ENCODE measurements around the gene MAPK6.
"Not testable (repeated sequence)": the region's sequence is repeated elsewhere in the genome, so short reads cannot be mapped to it uniquely, and the experiment has no call there.

The MAPK6 gene

DNA sequence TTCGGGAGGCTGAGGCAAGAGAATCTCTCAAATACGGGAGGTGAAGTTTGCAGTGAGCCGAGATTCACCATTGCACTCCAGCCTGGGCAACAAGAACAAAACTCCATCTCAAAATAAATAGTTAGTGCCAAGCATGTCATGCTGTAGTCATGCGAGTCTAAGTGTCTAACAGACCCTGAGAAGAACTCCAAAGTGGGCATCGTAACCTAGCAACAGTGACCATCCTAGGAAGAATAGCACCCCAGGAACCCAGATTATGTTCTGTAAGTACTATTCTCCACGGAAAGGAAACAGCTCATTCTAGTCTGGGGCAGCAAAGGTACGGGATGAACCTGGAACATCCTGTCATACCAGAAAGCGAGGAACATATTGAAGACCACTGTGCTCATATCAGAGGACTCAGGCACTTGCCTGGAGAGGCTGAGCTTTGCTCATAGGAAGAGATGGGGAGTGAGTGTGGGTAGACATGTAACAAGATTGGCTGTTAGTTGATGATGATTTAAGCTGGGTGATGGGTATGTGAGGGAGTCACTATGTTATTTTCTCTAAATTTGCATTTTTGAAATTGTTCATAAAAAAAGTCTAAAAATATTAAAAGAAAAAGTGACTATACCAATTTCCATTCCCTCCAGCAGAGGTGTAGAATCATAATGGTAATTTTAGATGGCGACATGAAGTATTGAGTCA lies 61.8 kb downstream of the MAPK6 start:
- H3K27ac ChIP-seq (ENCODE audit: insufficient read depth, low read depth, low read length, poor library complexity, severe bottlenecking) = no peak overlapping the region
- H3K36me3 ChIP-seq (ENCODE audit: control insufficient read depth, insufficient read depth, low read length) = no peaks in the 10 kb centered on the region
- peaks cover 5% of the 10 kb centered on the region for H3K4me1 ChIP-seq (ENCODE audit: control insufficient read depth, insufficient read depth, low read length)
- H3K4me3 ChIP-seq (ENCODE audit: insufficient read depth, low read depth, low read length) = no peak overlapping the region
- no peaks in the 10 kb centered on the region for H3K9me3 ChIP-seq (ENCODE audit: control insufficient read depth, low read length)
- H3K27me3 ChIP-seq (ENCODE audit: control insufficient read depth, insufficient read depth, low read length, poor library complexity, severe bottlenecking) = no peaks in the 10 kb centered on the region
- 84 to 86% methylated on average over 8 of the region's 9 CpGs for WGBS, 2 experiments

DNA sequence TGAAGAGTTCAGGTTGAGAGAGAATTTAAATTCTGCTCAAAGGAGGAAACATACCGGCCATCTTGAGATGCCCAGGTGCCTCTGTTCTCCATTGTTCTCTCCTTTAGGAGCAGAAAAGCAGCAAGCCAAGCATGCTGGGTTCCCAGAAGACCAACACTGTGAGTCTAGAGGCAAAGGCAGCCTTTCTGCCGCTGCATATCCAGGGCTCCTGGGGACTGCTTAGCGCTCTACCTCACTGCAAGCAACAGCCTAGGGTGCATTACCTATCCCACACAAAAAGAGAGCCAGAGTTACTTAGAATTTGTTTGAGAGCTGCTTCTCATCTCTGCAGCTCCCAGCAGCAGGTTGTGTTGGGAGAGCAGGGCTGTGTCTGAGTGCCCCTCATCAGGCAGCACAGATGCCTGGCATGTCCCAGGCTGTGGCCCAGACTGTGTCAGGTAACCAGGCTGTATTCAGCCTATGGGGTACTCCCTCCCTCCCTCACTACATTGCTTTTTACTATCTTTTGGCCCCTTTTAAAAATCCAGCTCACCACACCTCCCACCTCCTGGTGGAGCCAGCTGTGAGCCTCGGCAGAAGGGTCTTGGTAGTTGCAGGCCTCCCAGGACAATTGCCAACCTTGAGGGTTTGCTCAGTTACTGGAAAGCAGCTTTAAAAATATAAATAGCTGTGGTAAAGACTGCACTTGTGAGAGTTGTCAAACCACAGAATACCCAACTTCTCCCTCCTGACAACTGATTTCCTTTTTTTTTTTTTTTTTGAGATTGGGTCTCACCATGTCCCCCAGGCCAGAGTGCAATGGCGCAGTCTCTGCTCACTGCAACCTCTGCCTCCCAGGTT lies 63.4 kb downstream of the MAPK6 start:
- Histone ChIP-seq H3K4me3 (ENCODE audit: insufficient read depth, low read depth, low read length) (no peak overlapping the region), H3K9me3 (ENCODE audit: control insufficient read depth, low read length) (no peaks in the 10 kb centered on the region), H3K36me3 (ENCODE audit: control insufficient read depth, insufficient read depth, low read length) (no peaks in the 10 kb centered on the region), H3K27ac (ENCODE audit: insufficient read depth, low read depth, low read length, poor library complexity, severe bottlenecking) (no peak overlapping the region), H3K27me3 (ENCODE audit: control insufficient read depth, insufficient read depth, low read length, poor library complexity, severe bottlenecking) (no peaks in the 10 kb centered on the region), H3K4me1 (ENCODE audit: control insufficient read depth, insufficient read depth, low read length) (peaks cover 5% of the 10 kb centered on the region)
- WGBS, 2 experiments = 75 to 76% methylated on average over 5 of the region's 5 CpGs

DNA sequence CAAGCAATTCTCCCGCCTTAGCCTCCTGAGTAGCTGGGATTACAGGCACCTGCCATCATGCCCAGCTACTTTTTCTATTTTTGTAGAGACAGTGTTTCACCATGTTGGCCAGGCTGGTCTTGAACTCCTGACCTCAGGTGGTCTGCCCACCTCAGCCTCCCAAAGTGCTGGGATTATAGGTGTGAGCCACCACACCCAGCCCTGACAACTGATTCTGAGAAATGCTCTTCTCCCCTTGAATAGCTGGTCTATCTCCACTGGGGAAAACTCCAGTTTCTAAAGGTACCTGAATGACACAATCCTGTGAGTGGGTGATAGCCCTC lies 64.0 kb downstream of the MAPK6 start:
- H3K27ac ChIP-seq (ENCODE audit: insufficient read depth, low read depth, low read length, poor library complexity, severe bottlenecking); H3K4me1 ChIP-seq (ENCODE audit: control insufficient read depth, insufficient read depth, low read length); H3K27me3 ChIP-seq (ENCODE audit: control insufficient read depth, insufficient read depth, low read length, poor library complexity, severe bottlenecking); H3K9me3 ChIP-seq (ENCODE audit: control insufficient read depth, low read length); H3K36me3 ChIP-seq (ENCODE audit: control insufficient read depth, insufficient read depth, low read length); H3K4me3 ChIP-seq (ENCODE audit: insufficient read depth, low read depth, low read length): not testable (repeated sequence)
- WGBS, 2 experiments = 93% methylated on average over 1 of the region's 1 CpG

DNA sequence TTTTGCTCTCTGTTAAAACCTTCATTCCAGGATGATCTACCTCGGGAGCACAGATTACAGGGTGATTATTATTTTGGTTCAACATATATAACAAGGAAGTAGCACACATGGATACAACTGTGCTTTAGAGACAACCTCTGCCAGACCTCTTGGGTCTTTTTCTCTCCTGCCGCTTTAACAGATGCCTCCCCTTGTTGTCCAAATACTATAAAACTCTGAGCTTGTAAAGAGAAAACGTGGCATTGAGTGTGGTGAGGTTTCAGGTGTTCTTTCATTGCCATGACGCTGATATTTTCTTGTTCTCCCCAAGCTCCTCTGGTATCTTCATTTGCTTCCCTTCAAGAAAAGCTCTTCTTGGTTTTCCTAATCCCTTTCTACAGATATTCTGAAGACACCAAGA lies 64.6 kb downstream of the MAPK6 start:
- WGBS, 2 experiments = 86 to 91% methylated on average over 3 of the region's 4 CpGs

DNA sequence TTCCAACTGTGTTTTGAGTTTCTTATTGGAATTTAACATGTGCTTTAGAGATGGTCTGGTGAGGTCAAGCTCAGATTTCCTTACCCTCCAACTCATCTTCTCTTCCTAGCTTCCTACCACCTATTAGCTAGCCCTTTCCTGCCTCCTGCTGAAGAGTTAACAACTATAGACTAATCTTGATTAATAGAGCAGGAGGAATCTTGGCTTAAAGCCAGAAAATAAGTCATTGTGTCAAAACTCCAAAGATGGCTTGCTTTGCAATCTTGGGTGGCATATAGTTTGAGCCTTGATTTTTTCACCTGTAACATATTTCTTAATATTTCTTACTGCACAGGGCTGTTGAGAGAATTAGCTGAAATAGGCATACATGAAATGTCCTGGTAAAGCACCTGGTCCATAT lies 66.3 kb downstream of the MAPK6 start:
- no peaks in the 10 kb centered on the region for H3K9me3 ChIP-seq (ENCODE audit: control insufficient read depth, low read length)
- no peaks in the 10 kb centered on the region for H3K27me3 ChIP-seq (ENCODE audit: control insufficient read depth, insufficient read depth, low read length, poor library complexity, severe bottlenecking)
- H3K4me1 ChIP-seq (ENCODE audit: control insufficient read depth, insufficient read depth, low read length) = peaks cover 5% of the 10 kb centered on the region
- no peaks in the 10 kb centered on the region for H3K36me3 ChIP-seq (ENCODE audit: control insufficient read depth, insufficient read depth, low read length)
- H3K4me3 ChIP-seq (ENCODE audit: insufficient read depth, low read depth, low read length) = no peak overlapping the region
- no peak overlapping the region for H3K27ac ChIP-seq (ENCODE audit: insufficient read depth, low read depth, low read length, poor library complexity, severe bottlenecking)

More for the DNA sequence above, 64.6 kb downstream of the MAPK6 start:
- Histone ChIP-seq H3K27ac (ENCODE audit: insufficient read depth, low read depth, low read length, poor library complexity, severe bottlenecking) (no peak overlapping the region), H3K9me3 (ENCODE audit: control insufficient read depth, low read length) (no peaks in the 10 kb centered on the region), H3K4me3 (ENCODE audit: insufficient read depth, low read depth, low read length) (no peak overlapping the region), H3K4me1 (ENCODE audit: control insufficient read depth, insufficient read depth, low read length) (peaks cover 5% of the 10 kb centered on the region), H3K27me3 (ENCODE audit: control insufficient read depth, insufficient read depth, low read length, poor library complexity, severe bottlenecking) (no peaks in the 10 kb centered on the region), H3K36me3 (ENCODE audit: control insufficient read depth, insufficient read depth, low read length) (no peaks in the 10 kb centered on the region)

DNA sequence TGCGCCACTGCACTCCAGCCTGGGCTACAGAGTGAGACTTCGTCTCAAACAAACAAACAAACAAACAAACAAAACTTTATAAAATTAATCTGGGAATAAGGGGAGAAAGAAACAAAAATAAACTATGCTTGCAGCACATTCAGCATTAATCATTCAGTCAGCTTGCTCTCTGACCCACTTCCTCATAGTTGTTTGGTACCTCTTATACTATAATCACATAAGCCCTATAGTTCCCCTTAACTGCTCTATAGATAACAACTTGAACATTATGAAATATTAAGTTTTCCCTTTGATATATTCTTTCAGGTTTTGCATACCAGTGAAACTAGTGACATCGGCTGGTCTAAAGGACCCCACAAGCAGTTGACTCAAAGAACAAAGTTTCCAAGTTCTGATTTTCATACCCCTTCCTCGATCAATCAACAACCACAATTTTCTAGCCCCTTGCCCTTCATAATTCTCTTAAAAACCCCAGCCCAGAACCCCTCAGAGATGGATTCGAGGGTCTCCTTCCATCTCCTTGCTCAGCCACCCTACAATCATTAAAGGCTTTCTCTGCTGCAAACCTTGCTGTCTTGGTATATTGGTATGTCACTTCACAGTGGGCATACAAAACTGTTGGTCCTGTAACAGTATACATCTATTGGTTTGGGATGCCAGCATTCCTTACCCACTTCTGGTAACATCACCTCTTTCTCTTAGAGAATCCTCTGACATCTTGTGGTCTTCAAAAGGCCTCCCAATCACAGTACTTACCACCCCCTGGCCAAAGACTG lies 67.2 kb downstream of the MAPK6 start:
- peaks cover 5% of the 10 kb centered on the region for H3K4me1 ChIP-seq (ENCODE audit: control insufficient read depth, insufficient read depth, low read length)
- no peaks in the 10 kb centered on the region for H3K9me3 ChIP-seq (ENCODE audit: control insufficient read depth, low read length)
- no peaks in the 10 kb centered on the region for H3K27me3 ChIP-seq (ENCODE audit: control insufficient read depth, insufficient read depth, low read length, poor library complexity, severe bottlenecking)
- no peaks in the 10 kb centered on the region for H3K36me3 ChIP-seq (ENCODE audit: control insufficient read depth, insufficient read depth, low read length)
- no peak overlapping the region for H3K27ac ChIP-seq (ENCODE audit: insufficient read depth, low read depth, low read length, poor library complexity, severe bottlenecking)
- no peak overlapping the region for H3K4me3 ChIP-seq (ENCODE audit: insufficient read depth, low read depth, low read length)
- 92 to 94% methylated on average over 3 of the region's 5 CpGs for WGBS, 2 experiments

DNA sequence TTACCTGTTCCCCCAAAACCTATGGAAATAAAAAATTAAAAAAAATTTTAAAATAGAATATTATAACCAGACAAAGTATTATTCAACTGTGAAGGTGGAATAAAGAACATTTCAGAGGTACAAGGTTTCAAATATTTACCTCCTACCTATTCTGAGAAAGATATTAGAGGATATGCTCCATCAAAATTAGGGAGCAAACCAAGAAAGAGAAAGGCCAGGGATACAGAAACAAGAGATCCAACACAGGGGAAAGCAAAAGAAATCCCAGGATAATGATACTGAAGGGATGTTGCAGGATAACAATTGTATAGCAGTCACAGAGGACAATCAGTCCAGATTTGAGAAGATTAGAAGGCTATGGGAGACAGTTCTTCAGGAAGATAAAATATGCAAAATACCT lies 71.2 kb downstream of the MAPK6 start:
- Histone ChIP-seq H3K36me3 (ENCODE audit: control insufficient read depth, insufficient read depth, low read length) (no peaks in the 10 kb centered on the region), H3K27me3 (ENCODE audit: control insufficient read depth, insufficient read depth, low read length, poor library complexity, severe bottlenecking) (no peaks in the 10 kb centered on the region), H3K4me3 (ENCODE audit: insufficient read depth, low read depth, low read length) (no peak overlapping the region)

DNA sequence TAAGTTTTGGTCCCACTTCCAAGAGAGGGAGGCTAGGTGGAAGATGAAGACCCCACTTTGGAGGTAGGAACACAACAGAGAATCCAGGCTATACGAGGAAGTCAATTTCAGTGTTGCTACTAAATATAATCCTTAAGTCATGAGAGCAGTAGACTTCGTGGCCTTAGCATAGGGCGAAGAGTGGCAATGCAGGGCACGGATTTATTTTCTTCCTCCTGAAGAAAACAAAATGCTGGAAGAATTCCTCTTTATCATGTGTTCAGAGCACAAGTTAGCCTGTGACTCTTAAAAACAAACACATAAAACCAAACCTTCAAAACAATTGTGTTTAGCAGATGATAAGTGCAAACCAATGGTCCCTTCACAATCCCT lies 74.1 kb downstream of the MAPK6 start:
- Histone ChIP-seq H3K4me3 (ENCODE audit: insufficient read depth, low read depth, low read length) (no peak overlapping the region), H3K9me3 (ENCODE audit: control insufficient read depth, low read length) (no peaks in the 10 kb centered on the region), H3K27ac (ENCODE audit: insufficient read depth, low read depth, low read length, poor library complexity, severe bottlenecking) (no peak overlapping the region), H3K4me1 (ENCODE audit: control insufficient read depth, insufficient read depth, low read length) (no peaks in the 10 kb centered on the region), H3K27me3 (ENCODE audit: control insufficient read depth, insufficient read depth, low read length, poor library complexity, severe bottlenecking) (no peaks in the 10 kb centered on the region), H3K36me3 (ENCODE audit: control insufficient read depth, insufficient read depth, low read length) (no peaks in the 10 kb centered on the region)
- WGBS, 2 experiments = 93 to 95% methylated on average over 4 of the region's 4 CpGs

More for the DNA sequence above, 71.2 kb downstream of the MAPK6 start:
- no peak overlapping the region for H3K27ac ChIP-seq (ENCODE audit: insufficient read depth, low read depth, low read length, poor library complexity, severe bottlenecking)
- no peaks in the 10 kb centered on the region for H3K4me1 ChIP-seq (ENCODE audit: control insufficient read depth, insufficient read depth, low read length)
- no peaks in the 10 kb centered on the region for H3K9me3 ChIP-seq (ENCODE audit: control insufficient read depth, low read length)

DNA sequence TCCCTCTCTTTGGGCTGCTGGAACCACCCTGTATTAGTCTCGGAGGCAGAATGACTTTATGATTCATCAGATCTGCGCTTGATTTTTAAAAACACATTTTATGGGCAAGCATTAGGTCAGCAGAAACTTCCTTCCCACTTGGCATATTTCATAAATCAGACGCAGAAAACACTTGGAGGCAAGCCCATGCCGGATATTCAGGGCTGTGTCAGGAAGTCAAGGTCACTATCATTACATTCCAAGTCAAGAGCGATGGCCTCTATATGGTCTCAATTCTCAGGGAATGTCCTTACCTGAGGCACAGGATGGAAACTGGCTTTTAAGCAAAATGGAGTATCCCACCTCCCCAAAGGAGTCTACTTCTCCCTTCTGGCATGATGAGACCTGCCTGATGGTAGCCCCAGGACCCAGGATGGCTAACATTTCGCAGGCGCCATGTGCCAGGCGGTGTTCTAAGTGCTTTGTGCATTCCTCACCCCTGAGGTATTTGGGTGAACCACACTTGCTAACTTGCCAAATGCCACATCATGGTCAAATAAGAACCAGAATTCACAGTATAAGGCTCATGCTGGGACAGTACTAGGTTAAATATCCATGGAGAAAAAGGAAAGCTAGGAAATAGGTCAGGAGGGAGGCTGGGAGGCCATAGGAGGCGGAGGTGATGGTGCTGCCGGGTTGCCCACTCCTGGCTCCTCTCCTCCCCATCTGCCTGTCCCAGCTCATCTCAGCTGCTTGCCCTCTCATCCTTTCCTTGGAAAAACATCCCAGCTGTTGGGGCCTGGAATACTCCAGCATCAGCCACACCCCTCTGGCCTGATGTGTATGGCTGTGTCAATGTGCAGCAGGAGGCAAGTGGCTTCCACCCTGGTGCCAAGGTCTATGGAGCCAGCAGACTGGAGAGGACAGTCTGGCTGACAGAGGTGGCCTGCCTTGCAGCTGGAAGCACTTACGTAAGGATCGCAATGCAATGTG lies 74.8 kb downstream of the MAPK6 start:
- Histone ChIP-seq H3K4me1 (ENCODE audit: control insufficient read depth, insufficient read depth, low read length) (no peaks in the 10 kb centered on the region), H3K27me3 (ENCODE audit: control insufficient read depth, insufficient read depth, low read length, poor library complexity, severe bottlenecking) (no peaks in the 10 kb centered on the region), H3K36me3 (ENCODE audit: control insufficient read depth, insufficient read depth, low read length) (no peaks in the 10 kb centered on the region), H3K27ac (ENCODE audit: insufficient read depth, low read depth, low read length, poor library complexity, severe bottlenecking) (no peak overlapping the region), H3K4me3 (ENCODE audit: insufficient read depth, low read depth, low read length) (no peak overlapping the region), H3K9me3 (ENCODE audit: control insufficient read depth, low read length) (no peaks in the 10 kb centered on the region)
- WGBS, 2 experiments = 95 to 96% methylated on average over 12 of the region's 12 CpGs
